ENCODE measurements around the gene HOXD9.

DNA sequence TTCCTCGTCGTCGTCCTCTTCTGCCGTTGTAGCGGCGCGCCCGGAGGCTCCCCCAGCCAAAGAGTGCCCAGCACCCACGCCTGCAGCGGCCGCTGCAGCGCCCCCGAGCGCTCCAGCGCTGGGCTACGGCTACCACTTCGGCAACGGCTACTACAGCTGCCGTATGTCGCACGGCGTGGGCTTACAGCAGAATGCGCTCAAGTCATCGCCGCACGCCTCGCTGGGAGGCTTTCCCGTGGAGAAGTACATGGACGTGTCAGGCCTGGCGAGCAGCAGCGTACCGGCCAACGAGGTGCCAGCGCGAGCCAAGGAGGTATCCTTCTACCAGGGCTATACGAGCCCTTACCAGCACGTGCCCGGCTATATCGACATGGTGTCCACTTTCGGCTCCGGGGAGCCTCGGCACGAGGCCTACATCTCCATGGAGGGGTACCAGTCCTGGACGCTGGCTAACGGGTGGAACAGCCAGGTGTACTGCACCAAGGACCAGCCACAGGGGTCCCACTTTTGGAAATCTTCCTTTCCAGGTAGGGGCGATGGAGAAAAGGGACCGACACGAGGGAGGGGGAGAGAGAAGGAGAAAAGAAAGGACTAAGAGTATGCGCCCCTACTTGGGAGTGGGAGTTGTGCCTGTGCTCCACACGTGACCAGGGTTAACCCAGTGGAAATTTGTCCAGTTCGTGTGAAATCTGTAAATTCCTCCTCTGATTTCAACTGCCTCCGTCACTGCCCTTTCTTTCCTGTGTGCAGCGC lies 29.2 kb upstream of the HOXD9 start:
- TF ChIP-seq, protein P1, sequence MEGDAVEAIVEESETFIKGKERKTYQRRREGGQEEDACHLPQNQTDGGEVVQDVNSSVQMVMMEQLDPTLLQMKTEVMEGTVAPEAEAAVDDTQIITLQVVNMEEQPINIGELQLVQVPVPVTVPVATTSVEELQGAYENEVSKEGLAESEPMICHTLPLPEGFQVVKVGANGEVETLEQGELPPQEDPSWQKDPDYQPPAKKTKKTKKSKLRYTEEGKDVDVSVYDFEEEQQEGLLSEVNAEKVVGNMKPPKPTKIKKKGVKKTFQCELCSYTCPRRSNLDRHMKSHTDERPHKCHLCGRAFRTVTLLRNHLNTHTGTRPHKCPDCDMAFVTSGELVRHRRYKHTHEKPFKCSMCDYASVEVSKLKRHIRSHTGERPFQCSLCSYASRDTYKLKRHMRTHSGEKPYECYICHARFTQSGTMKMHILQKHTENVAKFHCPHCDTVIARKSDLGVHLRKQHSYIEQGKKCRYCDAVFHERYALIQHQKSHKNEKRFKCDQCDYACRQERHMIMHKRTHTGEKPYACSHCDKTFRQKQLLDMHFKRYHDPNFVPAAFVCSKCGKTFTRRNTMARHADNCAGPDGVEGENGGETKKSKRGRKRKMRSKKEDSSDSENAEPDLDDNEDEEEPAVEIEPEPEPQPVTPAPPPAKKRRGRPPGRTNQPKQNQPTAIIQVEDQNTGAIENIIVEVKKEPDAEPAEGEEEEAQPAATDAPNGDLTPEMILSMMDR (conservative IDR thresholded peaks at IDR 0.05), result no peak
- TF ChIP-seq EZH2 (IDR thresholded peaks at IDR 0.05; ENCODE audit: low read depth), result no peak

Data from PC-9 (cell line).